IMR-90 (cell line): ENCODE measurements around the gene ZNF211. TPM values are rescaled to one million over a fixed set of nuclear protein-coding genes. Genes with fewer than 3 reads are reported as not detected.

ENCODE experiments used
- ATAC-seq: fragments of 200-7000 bp; cut with Tn5 transposase; 2 replicates; pipeline ENCODE4 v1.9.1; 2020; ENCODE audit warnings: low read depth, mild to moderate bottlenecking, moderate library complexity
- BruUV-seq: library from RNA; stranded (reverse); fragments of 400-500 nt; replicated peaks from 2 replicates; lab custom pipeline; 2021; lab: Mats Ljungman, UMichigan
- CTCF ChIA-PET: fragments of 300-600 bp; formaldehyde crosslinking; extraction: SDS; loops from one replicate; lab custom pipeline; 2021; ENCODE audit warnings: antibody characterized with exemption; lab: Yijun Ruan, JAX
- POLR2A ChIA-PET: fragments of 300-600 bp; sonication (Branson Sonifier 250); formaldehyde crosslinking; loops from one replicate; lab custom pipeline; 2022; ENCODE audit warnings: antibody characterized with exemption; ENCODE audit not compliant: unreplicated experiment; lab: Charles Lee
- DNase-seq: peaks from one replicate; pipeline ENCODE4 v3.0.0; 2013
- H2AFZ ChIP-seq: replicated peaks from 2 replicates; pipeline ENCODE3; 2013; ENCODE audit warnings: low read length, mild to moderate bottlenecking; ENCODE audit not compliant: poor library complexity
- H2AK5ac ChIP-seq: 2 replicates; pipeline ENCODE4 v1.6.1; 2013; ENCODE audit warnings: low read depth, low read length, inconsistent platforms
- H2AK9ac ChIP-seq: replicated peaks from 2 replicates; pipeline ENCODE3; 2013; ENCODE audit warnings: mild to moderate bottlenecking, low read depth, low read length, moderate library complexity; ENCODE audit not compliant: poor library complexity
- H2BK120ac ChIP-seq: 2 replicates; pipeline ENCODE4 v1.6.1; 2013; ENCODE audit warnings: low read depth, low read length, inconsistent platforms
- H2BK15ac ChIP-seq: 3 replicates; pipeline ENCODE4 v1.6.1; 2013; ENCODE audit warnings: low read depth, low read length, inconsistent platforms
- H2BK20ac ChIP-seq: 2 replicates; pipeline ENCODE4 v1.6.1; 2013; ENCODE audit warnings: low read depth, mild to moderate bottlenecking, inconsistent platforms, low read length, moderate library complexity
- H2BK5ac ChIP-seq: 2 replicates; pipeline ENCODE4 v1.6.1; 2013; ENCODE audit warnings: mild to moderate bottlenecking, low read depth, low read length, inconsistent platforms; ENCODE audit not compliant: poor library complexity, severe bottlenecking
- H3K14ac ChIP-seq: replicated peaks from 2 replicates; pipeline ENCODE4 v1.6.1; 2013; ENCODE audit warnings: low read depth, low read length, inconsistent platforms
- H3K18ac ChIP-seq: 2 replicates; pipeline ENCODE4 v1.6.1; 2013; ENCODE audit warnings: low read depth, low read length, control low read depth
- H3K23ac ChIP-seq: 2 replicates; pipeline ENCODE4 v1.6.1; 2013; ENCODE audit warnings: low read depth, low read length, inconsistent platforms
- H3K27ac ChIP-seq: 2 replicates; pipeline ENCODE4 v1.5.1; 2013; ENCODE audit warnings: mild to moderate bottlenecking, control low read depth, low read length; ENCODE audit not compliant: insufficient read depth
- H3K27me3 ChIP-seq: 2 replicates; pipeline ENCODE4 v1.6.1; 2013; ENCODE audit warnings: low read length; ENCODE audit not compliant: control insufficient read depth, insufficient read depth
- H3K36me3 ChIP-seq: 2 replicates; pipeline ENCODE4 v1.6.1; 2013; ENCODE audit warnings: low read length, mixed read lengths; ENCODE audit not compliant: control insufficient read depth, insufficient read depth
- H3K4ac ChIP-seq: 2 replicates; pipeline ENCODE4 v1.6.1; 2013; ENCODE audit warnings: low read depth, low read length, inconsistent platforms
- H3K4me1 ChIP-seq: 2 replicates; pipeline ENCODE4 v1.6.1; 2013; ENCODE audit warnings: low read length, mixed read lengths; ENCODE audit not compliant: control insufficient read depth, insufficient read depth
- H3K4me2 ChIP-seq: 2 replicates; pipeline ENCODE4 v1.6.1; 2013; ENCODE audit warnings: low read depth, mild to moderate bottlenecking, control low read depth, low read length, moderate library complexity
- H3K4me3 ChIP-seq: 2 replicates; pipeline ENCODE4 v1.5.1; 2013; ENCODE audit warnings: low read depth, mild to moderate bottlenecking, control low read depth, low read length, moderate library complexity; ENCODE audit not compliant: insufficient read depth
- H3K56ac ChIP-seq: 2 replicates; pipeline ENCODE4 v1.6.1; 2013; ENCODE audit warnings: low read length, inconsistent platforms; ENCODE audit not compliant: insufficient read depth; ENCODE audit errors: extremely low read depth
- H3K79me1 ChIP-seq, 2 experiments: 2 replicates each; pipeline ENCODE4 v1.6.1; 2013; ENCODE audit warnings: low read length in 2 of 2, inconsistent platforms in 1 of 2, low read depth in 1 of 2
- H3K9ac ChIP-seq: 2 replicates; pipeline ENCODE4 v1.6.1; 2013; ENCODE audit warnings: low read depth, low read length, control low read depth
- H3K9me1 ChIP-seq: 2 replicates; pipeline ENCODE4 v1.6.1; 2013; ENCODE audit warnings: low read length, inconsistent platforms; ENCODE audit not compliant: insufficient read depth
- H3K9me3 ChIP-seq: 2 replicates; pipeline ENCODE4 v1.6.1; 2013; ENCODE audit warnings: low read length; ENCODE audit not compliant: control insufficient read depth, insufficient read depth
- H4K20me1 ChIP-seq: 2 replicates; pipeline ENCODE4 v1.6.1; 2013; ENCODE audit warnings: low read length, inconsistent platforms; ENCODE audit not compliant: insufficient read depth
- H4K5ac ChIP-seq: 2 replicates; pipeline ENCODE4 v1.6.1; 2013; ENCODE audit warnings: mild to moderate bottlenecking, low read depth, low read length, control low read depth
- H4K8ac ChIP-seq, 2 experiments: 2 replicates each; pipeline ENCODE4 v1.6.1; 2013; ENCODE audit warnings: low read depth in 2 of 2, low read length in 2 of 2, control low read depth in 1 of 2, inconsistent platforms in 1 of 2
- H4K91ac ChIP-seq: 2 replicates; pipeline ENCODE4 v1.6.1; 2013; ENCODE audit warnings: low read depth, low read length, inconsistent platforms; ENCODE audit not compliant: insufficient read depth
- FOS ChIP-seq: fragments of 150-350 bp; IDR thresholded peaks from 2 replicates; pipeline ENCODE4 v1.6.1; 2016; ENCODE audit warnings: low read depth, low read length
- MAZ ChIP-seq: IDR thresholded peaks from 2 replicates; pipeline ENCODE4 v1.6.1; 2012; ENCODE audit warnings: low read depth, mild to moderate bottlenecking, low read length, improper control_type of control experiment, moderate library complexity, borderline replicate concordance
- POLR2A ChIP-seq: IDR thresholded peaks from 2 replicates; pipeline ENCODE4 v1.6.1; 2012; ENCODE audit warnings: mild to moderate bottlenecking, low read depth, low read length
- RAD21 ChIP-seq: IDR thresholded peaks from 2 replicates; pipeline ENCODE4 v1.6.1; 2012; ENCODE audit warnings: low read length, improper control_type of control experiment
- RCOR1 ChIP-seq: IDR thresholded peaks from 2 replicates; pipeline ENCODE4 v1.6.1; 2012; ENCODE audit warnings: mild to moderate bottlenecking, low read length, improper control_type of control experiment; ENCODE audit not compliant: insufficient replicate concordance
- SMC3 ChIP-seq: fragments of 150-350 bp; IDR thresholded peaks from 2 replicates; pipeline ENCODE4 v1.6.1; 2016; ENCODE audit warnings: low read depth, mild to moderate bottlenecking, antibody characterized with exemption, low read length, moderate library complexity
- WGBS, 2 experiments: methylation state at CpG; one replicate each; pipeline versions ENCODE4 v1.1.5 to v1.1.7; 2013; ENCODE audit warnings: missing lambda C conversion rate in 2 of 2; ENCODE audit not compliant: insufficient read length in 1 of 2; ENCODE audit errors: extremely low coverage in 2 of 2; 5-methylcytosine and 5-hydroxymethylcytosine counted together
- dilution Hi-C: fragments of 300-500 bp; cut with HindIII; formaldehyde crosslinking; loops from one replicate; pipeline ENCODE4 v1.14.3; 2018; ENCODE audit warnings: low sequenced_read_pairs; ENCODE audit not compliant: unreplicated experiment
- in situ Hi-C: fragments of 300-500 bp; cut with MboI; formaldehyde crosslinking; loops from 3 replicates; pipeline ENCODE4 v1.14.3; 2019; ENCODE audit warnings: low sequenced_read_pairs, inconsistent platforms, mixed read lengths
- intact Hi-C: fragments of 100-400 bp; cut with micrococcal nuclease; formaldehyde crosslinking; loops from 2 replicates; pipeline ENCODE4 v1.10.0; 2022
- polyA plus RNA-seq, 3 experiments: library from polyadenylated mRNA; depleted of rRNA; stranded (reverse); fragments of >200 nt; gene quantifications; 2 replicates each; pipeline ENCODE4 v1.2.3, GENCODE V29; 2012; ENCODE audit warnings: low replicate concordance in 1 of 3
- total RNA-seq: library from RNA; depleted of rRNA; stranded (reverse); fragments of >200 nt; gene quantifications from 2 replicates; pipeline ENCODE4 v1.2.3, GENCODE V29; 2012
- TF ChIP-seq, protein P1 (sequence below): fragments of 150-350 bp; IDR thresholded peaks from 2 replicates; pipeline ENCODE4 v1.6.1; 2017; ENCODE audit warnings: mild to moderate bottlenecking, antibody characterized with exemption, low read length, low read depth

ZNF211 gene
- total and polyA plus RNA-seq, 2 of the 4 experiments (the other 2 are of a cell fraction), result 8.7 to 13.1 TPM

DNA sequence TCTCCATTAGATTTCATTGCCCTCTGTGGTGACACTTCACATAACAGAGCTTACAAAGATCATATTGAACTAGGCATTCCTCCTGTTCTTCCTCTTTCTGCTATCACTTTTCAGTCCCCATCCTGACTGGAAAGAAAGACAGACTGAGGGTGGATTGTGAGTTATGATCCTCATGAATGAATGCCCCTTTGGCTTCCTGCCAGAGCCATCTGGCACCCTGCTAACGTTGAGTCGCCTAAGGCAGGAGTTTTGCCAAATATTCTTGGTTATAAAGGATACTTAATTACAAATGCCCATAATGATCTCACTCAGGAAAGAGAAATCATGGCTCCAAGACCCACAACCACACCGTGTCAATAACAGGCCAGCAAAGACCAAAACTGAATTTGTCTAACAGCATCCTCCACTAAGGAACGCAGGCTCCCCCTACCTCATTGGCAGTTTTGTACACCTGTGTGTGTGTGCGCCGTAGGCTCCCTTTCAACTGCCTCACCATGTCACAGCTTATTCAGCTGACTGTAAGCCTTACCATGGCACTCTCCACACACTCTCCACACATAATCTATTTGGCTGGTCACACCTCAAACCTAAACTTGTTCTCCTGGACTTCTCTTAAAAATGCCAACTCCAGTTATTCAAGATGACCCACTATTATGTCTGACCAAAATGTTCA, 15.5 kb downstream of the ZNF211 start:
- Histone ChIP-seq H2BK20ac (no peak overlapping the region), H3K14ac (no peak overlapping the region), H2BK5ac (no peak overlapping the region), H3K4me1 (no peaks in the 10 kb centered on the region), H3K9me3 (peaks cover 6% of the 10 kb centered on the region; the same call in 1 of the 2 replicates), H2AK9ac (no peak overlapping the region), H3K56ac (no peak overlapping the region), H3K79me1 (no peaks in the 10 kb centered on the region), H4K20me1 (no peaks in the 10 kb centered on the region), H3K9ac (no peak overlapping the region), H3K4me3 (no peak overlapping the region), H4K8ac (no peak overlapping the region), H2BK120ac (no peak overlapping the region), H3K9me1 (no peaks in the 10 kb centered on the region), H2BK15ac (no peak overlapping the region), H4K91ac (no peak overlapping the region), H3K27me3 (no peaks in the 10 kb centered on the region), H3K23ac (no peak overlapping the region), H3K36me3 (no peaks in the 10 kb centered on the region), H3K4ac (no peak overlapping the region), H3K27ac (no peak overlapping the region), H2AFZ (no peak overlapping the region), H3K18ac (no peak overlapping the region), H3K4me2 (no peak overlapping the region), H4K5ac (no peak overlapping the region), H2AK5ac (no peak overlapping the region)
- POLR2A ChIA-PET, result no interaction called here
- intact Hi-C loops, result no loop called here
- ATAC-seq (no peak), DNase-seq (no peak)
- dilution Hi-C loops, result no loop called here
- CTCF ChIA-PET, result no interaction called here
- 80% methylated on average over 3 of the region's 6 CpGs; no CpG with 5 or more reads in 1 of the 2 experiments for WGBS, 2 experiments
- no TSS peak for BruUV-seq
- no peak for TF ChIP-seq RCOR1
- TF ChIP-seq, protein P1, sequence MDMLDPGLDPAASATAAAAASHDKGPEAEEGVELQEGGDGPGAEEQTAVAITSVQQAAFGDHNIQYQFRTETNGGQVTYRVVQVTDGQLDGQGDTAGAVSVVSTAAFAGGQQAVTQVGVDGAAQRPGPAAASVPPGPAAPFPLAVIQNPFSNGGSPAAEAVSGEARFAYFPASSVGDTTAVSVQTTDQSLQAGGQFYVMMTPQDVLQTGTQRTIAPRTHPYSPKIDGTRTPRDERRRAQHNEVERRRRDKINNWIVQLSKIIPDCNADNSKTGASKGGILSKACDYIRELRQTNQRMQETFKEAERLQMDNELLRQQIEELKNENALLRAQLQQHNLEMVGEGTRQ, result no peak
- TF ChIP-seq POLR2A, result no peak
- TF ChIP-seq RAD21, result no peak
- no peak for TF ChIP-seq MAZ
- no peak for TF ChIP-seq FOS
- no peak for TF ChIP-seq SMC3
- in situ Hi-C loops, result no loop called here
